Measurements from ENCODE around the gene TTPAL. TPM values are rescaled to one million over a fixed set of nuclear protein-coding genes. Genes with fewer than 3 reads are reported as not detected.

TTPAL gene
- total and polyA plus RNA-seq, 9 of the 15 experiments (the other 6 are each of a cell fraction or from before 2014, with no cell fraction given): 1.1 to 7.0 (median 2.6) TPM

DNA sequence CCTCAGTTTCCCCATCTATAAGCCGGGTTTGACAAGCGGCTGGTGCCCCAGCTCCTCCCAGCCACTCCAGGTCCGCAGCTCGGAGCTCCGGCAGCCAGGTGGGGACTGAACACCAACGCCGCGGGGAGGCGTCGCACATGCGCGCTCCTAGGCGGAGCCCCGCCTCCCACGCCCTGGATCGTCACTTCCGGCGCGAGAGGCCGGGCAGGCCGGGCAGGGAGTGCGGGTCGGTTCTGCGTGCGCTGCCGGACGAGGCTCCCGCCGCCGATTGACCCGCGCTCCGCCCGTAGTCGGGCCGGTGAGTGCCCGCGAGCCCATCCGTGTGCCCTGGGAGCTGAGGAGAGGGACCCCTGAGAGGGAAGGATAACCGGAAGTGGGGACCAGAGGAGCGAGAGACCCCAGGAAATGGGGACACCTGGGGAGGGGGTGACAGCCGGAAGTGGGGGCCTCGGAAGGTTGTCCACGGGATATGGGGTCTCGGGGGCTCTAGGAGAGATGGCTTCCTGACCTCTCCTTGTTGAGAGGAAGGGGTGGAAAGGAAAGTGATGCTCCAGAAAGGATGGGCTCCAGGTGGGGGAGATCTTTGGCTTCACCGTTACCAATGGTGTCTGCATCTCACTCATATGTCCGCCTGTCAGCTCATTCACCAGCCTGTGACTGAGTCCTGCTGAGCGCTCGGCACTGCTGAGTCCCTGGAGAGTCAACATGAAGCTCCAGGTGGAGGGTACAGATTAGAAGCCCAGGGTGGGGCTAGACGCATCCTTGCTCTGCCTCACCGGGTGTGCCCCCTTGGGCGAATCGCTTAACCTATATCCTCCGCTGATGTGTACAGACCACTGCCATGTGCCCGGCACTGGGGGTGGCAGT is at the start of gene TTPAL (continued):
- TF ChIP-seq, protein P1, sequence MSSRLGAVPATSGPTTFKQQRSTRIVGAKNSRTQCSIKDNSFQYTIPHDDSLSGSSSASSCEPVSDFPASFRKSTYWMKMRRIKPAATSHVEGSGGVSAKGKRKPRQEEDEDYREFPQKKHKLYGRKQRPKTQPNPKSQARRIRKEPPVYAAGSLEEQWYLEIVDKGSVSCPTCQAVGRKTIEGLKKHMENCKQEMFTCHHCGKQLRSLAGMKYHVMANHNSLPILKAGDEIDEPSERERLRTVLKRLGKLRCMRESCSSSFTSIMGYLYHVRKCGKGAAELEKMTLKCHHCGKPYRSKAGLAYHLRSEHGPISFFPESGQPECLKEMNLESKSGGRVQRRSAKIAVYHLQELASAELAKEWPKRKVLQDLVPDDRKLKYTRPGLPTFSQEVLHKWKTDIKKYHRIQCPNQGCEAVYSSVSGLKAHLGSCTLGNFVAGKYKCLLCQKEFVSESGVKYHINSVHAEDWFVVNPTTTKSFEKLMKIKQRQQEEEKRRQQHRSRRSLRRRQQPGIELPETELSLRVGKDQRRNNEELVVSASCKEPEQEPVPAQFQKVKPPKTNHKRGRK (tag; IDR thresholded peaks at IDR 0.05): no peak
- TF ChIP-seq NFATC3 (IDR thresholded peaks at IDR 0.05): no peak
- TF ChIP-seq NELFE (IDR thresholded peaks at IDR 0.05; ENCODE audit: insufficient read depth, insufficient read length): no peak
- TF ChIP-seq ZNF311 (CRISPR knock-in tag; IDR thresholded peaks at IDR 0.05): no peak
- no peak for TF ChIP-seq PREB (CRISPR knock-in tag; IDR thresholded peaks at IDR 0.05)
- TF ChIP-seq TCF7 (IDR thresholded peaks at IDR 0.05; ENCODE audit: borderline replicate concordance): no peak
- TF ChIP-seq NFIX (CRISPR knock-in tag; IDR thresholded peaks at IDR 0.05; ENCODE audit: low read depth): no peak
- TF ChIP-seq, protein P2, sequence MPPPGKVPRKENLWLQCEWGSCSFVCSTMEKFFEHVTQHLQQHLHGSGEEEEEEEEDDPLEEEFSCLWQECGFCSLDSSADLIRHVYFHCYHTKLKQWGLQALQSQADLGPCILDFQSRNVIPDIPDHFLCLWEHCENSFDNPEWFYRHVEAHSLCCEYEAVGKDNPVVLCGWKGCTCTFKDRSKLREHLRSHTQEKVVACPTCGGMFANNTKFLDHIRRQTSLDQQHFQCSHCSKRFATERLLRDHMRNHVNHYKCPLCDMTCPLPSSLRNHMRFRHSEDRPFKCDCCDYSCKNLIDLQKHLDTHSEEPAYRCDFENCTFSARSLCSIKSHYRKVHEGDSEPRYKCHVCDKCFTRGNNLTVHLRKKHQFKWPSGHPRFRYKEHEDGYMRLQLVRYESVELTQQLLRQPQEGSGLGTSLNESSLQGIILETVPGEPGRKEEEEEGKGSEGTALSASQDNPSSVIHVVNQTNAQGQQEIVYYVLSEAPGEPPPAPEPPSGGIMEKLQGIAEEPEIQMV (tag; conservative IDR thresholded peaks at IDR 0.05; ENCODE audit: low read depth): no peak
- no peak for TF ChIP-seq PTRF (tag; IDR thresholded peaks at IDR 0.05)
- peak; percentile 71; the same call in 1 of the 2 replicates for TF ChIP-seq ERF (CRISPR knock-in tag; IDR thresholded peaks at IDR 0.05)
- no peak for TF ChIP-seq MIER1 (IDR thresholded peaks at IDR 0.05; ENCODE audit: low read depth)
- TF ChIP-seq NFE2 (IDR thresholded peaks at IDR 0.05; ENCODE audit: low read depth): no peak
- no peak for TF ChIP-seq HMGXB4 (CRISPR knock-in tag; IDR thresholded peaks at IDR 0.05)
- no peak for TF ChIP-seq TAF7 (tag; IDR thresholded peaks at IDR 0.05)
- peak; percentile 8 for TF ChIP-seq MEIS2 (IDR thresholded peaks at IDR 0.05; ENCODE audit: partially characterized antibody)
- TF ChIP-seq RBM15 (IDR thresholded peaks at IDR 0.05; ENCODE audit: insufficient read depth, low read length): no peak
- TF ChIP-seq ZNF347 (CRISPR knock-in tag; IDR thresholded peaks at IDR 0.05; ENCODE audit: low read depth): no peak
- peak; percentile 84; the same call in 1 of the 2 replicates for TF ChIP-seq TFAP4 (CRISPR knock-in tag; IDR thresholded peaks at IDR 0.05; ENCODE audit: borderline replicate concordance)
- TF ChIP-seq ZNF24 (IDR thresholded peaks at IDR 0.05): 0 out of 2 replicates have a peak, but pooled peaks have one; percentile 23

All from K562 (cell line).